UCSD-AML1 (cell line): ENCODE results near the gene NECAB2.
"Not testable (repeated sequence)": the region's sequence is repeated elsewhere in the genome, so short reads cannot be mapped to it uniquely, and the experiment has no call there.

ENCODE experiments used
- DNase-seq: peaks from one replicate; lab custom pipeline; 2025; ENCODE audit not compliant: unreplicated experiment; lab: John Stamatoyannopoulos, UW

The NECAB2 gene

DNA sequence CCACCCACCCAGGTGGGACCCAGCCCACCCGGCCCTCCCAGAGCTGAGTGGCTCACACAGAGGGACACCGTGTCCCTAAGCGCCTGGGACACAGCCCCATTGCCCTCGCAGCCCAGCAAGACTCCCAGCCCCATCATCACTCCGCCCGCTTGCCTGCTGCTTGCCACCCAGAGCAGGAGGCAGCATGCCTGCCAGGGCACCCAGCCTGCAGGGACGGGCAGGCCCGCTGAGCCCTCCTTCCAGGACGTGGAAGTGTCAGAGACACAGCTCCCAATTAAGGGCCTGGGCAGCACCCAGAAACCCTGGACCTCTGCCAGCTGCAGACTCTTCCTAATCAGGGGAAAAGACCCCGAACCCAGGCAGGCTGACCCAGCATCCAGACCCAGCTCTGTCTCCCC is 32.2 kb upstream of the NECAB2 start:
- DNase-seq: no peak

GRCh38 chr16:83936581-83937165 is 31.4 kb upstream of the NECAB2 start:
- DNase-seq: no peak

DNA sequence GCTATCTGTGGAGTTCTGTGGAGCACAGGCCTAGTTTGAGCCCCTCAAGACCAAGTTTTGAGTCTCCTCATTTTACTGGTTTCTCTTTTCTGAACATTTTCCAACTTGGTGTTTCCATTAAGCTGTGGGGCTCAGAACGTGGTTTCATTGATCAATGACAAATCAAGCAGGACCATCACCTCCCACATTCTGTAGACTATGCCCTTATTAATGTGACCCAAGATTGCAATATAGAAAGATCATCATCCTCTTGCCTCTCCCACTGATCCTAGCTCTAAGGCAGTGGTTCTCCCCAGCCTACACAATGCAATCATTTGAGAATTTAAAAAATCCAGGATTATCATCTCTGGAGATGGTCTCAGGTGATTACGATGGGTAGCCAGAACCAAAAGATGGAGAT is 30.8 kb upstream of the NECAB2 start:
- DNase-seq: no peak

DNA sequence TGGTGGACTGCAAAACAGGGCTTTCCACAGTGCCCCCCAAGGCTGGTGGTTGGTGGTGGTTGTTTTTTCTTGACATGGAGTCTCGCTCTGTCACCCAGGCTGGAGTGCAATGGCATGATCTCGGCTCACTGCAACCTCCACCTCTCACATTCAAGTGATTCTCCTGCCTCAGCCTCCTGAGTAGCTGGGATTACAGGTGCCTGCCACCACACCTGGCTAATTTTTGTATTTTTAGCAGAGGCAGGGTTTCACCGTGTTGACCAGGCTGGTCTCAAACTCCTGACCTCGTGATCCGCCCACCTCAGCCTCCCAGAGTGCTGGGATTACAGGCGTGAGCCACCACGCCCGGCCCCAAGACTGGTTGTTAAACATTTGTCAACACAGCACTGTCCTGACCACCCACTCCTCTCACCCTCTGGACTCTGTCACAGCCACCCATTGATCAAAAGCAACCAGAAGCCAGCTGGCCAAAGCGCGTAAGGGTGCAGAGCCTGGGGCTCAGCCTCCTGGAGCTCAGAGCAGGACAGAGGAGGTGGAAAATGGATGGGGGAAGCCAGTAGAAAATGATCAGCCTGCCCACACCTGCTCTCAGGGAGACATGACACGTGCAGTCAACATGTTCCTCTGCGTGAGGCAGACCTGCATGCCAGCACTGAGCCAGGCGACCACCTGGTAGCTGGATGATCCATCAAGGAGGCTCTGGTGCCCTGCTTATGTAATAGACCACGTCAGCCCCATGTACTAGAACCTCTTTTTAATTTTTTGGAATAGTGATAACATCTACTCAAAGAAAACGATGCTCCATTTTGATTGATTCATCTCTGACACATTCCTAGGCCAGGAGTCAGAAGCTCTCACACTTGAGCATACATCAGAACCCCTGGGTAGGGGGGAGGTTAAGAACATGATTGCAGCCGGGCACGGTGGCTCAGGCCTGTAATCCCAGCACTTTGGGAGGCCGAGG is 29.8 kb upstream of the NECAB2 start:
- no peak for DNase-seq

DNA sequence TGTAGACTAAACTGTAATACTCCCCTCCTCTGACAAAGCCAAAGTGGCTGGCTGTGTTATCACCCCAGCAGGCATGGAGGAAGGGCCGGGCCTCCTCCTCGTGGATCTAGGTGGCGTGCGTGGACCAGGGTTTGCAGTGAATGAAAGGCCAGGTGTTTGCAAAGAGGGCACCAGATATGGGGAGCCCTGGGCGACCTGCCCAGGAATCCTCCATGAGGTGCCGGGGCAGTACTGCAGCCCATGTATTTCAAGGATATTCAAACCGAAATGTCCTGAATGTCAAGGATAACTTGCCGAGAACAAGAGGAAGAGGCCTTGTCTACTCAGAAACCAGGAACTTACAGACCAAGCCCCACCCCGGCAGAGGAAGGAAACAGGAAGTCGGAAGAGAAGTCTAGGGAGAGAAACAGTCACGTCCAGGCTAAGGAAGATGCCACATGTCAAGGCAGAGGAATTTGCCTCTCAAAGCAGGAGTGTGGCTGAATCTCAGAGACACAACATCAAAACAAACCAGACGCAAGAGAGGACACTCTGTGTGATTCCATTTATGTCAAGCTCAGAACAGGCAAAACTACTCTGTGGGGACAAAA is 28.7 kb upstream of the NECAB2 start:
- DNase-seq: peak; percentile 44

DNA sequence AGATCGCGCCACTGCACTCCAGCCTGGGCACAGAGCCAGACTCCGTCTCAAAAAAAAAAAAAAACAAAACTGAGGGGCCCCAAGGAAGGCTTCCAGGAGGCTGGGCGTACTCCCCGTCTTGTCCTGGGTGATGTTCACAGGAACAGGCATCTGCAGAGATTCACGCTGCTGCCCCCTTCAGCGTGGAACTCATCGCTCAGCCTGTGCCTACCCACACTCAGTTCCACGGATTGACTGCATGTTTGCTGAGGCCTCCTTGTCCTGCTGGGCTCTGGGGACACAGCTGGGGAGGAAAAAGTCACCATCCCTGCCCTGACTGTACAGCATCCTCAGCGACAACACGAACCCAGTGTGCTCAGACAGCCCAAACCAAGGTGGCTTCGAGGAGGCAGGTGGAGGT is 27.9 kb upstream of the NECAB2 start:
- no peak for DNase-seq

DNA sequence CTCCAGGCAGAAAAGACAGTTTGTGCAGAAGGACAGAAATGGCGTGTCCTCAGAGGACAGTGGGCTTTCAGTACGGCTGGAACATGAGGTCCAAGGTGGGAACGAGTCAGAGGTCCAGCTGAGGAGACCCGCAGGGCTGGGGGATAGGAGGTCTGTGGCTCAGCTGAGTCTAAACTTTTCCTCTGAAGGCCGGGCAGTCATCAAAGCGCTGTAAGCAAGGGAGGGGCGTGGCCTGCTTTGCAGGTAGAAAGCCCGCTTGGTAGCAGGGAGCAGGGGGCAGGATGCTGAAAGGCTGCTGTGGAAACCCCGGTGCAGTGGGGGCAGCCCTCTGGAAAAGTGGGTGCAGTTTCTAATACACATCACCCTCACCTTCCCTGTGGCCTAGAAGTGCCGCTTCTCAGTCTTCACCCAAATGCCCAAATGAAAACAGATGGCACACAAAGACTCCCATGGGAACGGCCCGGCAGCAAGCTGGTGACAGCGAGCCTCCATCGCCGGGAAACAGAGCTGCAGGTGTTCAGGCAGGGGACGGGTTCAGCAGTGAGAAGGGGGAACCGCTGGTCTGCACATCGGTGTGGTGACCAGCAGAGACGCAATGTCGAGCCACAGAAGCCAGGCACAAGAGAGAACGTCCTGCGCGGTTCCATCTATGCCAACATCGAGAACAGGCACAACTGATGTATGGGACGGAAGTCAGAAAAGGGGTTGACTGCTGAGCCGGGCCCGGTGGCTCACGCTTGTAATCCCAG is 27.2 kb upstream of the NECAB2 start:
- no peak for DNase-seq

- DNase-seq: not testable (repeated sequence)
Observed at GRCh38 chr16:83941546-83941945, 26.5 kb upstream of the NECAB2 start.

DNA sequence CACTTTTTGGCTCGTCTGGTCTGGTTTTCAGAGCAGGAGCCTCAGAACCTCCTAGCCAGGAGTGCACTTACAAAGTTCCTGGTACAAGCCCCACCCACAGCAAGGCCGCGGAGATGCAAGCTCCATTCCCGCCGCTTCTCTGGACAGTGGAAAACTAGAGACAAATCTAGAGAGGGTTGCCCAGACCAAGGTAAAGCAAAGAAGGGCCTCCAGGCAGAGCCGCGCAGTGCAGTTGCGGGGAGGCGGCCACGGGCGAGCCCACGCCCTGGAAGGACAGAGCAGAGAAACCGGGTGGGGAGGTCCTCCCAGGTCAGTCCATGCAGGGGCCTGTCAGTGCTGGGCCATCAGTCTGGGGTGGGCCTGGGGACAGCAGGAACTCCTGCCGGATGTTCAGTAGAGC is 26.0 kb upstream of the NECAB2 start:
- no peak for DNase-seq

DNA sequence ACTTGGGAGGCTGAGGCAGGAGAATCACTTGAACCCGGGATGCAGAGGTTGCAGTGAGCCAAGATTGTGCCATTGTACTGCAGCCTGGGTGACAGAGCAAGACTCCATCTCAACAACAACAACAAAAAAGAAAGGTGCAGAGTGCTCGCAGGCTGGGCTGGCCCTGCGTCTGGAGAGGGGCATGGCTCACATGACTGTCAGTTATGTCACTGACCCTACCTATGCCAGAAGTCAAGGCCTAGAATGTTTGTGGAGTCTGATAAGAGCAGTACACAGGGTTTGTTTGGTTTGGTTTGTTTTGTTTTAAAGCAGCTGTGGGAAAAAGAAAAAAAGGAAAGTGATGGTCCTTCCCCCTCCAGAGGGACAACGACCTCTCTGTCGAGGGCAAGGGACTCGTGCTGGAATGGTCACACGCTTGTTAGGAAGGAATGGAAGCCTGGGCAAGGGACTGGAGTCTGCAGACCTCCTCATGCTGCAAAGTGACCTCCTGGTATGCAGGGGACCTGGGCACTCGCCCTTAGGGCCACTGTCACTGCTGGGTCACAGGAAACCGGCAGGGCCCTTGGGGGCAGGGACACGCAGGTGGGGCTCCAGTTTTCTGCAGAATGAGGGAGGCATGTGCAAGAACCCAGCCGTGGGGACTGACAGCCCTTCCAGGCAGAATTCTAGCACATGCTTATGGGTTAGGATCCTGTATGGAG is 25.1 kb upstream of the NECAB2 start:
- DNase-seq: no peak

GRCh38 chr16:83943516-83944050 is 24.5 kb upstream of the NECAB2 start:
- no peak for DNase-seq

GRCh38 chr16:83945587-83945986 is 22.5 kb upstream of the NECAB2 start:
- DNase-seq: no peak

- DNase-seq: no peak
Observed at GRCh38 chr16:83946154-83946780, 21.8 kb upstream of the NECAB2 start.

GRCh38 chr16:83946781-83947566 is 21.1 kb upstream of the NECAB2 start:
- no peak for DNase-seq

DNA sequence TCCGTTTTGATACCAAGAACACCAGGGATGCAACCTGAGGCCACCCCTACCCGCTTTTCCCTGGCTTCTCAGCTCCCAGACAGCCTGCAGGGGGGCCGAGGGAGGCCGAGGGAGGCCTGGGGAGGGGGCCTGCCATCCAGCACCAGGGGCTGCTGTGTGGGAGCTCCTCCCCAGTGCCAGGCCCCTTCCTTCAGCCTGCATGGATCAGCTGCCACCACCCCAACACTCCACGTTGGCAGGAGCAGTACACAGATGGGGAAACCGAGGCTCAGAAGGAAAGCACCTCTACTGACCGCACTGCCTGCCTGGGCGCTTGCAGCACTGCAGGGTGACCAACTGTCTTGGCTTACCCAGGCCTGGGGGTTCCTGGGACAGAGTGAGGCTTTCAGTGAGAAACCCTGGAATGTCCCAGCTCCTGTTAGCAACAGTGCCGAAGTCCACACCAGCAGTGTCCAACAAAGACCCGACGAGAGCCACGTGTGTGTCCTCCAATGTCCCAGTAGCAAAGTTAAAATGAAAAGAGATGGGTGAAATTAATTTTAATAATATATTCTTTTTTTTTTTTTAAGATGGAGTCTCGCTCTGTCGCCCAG is 20.3 kb upstream of the NECAB2 start:
- no peak for DNase-seq

DNA sequence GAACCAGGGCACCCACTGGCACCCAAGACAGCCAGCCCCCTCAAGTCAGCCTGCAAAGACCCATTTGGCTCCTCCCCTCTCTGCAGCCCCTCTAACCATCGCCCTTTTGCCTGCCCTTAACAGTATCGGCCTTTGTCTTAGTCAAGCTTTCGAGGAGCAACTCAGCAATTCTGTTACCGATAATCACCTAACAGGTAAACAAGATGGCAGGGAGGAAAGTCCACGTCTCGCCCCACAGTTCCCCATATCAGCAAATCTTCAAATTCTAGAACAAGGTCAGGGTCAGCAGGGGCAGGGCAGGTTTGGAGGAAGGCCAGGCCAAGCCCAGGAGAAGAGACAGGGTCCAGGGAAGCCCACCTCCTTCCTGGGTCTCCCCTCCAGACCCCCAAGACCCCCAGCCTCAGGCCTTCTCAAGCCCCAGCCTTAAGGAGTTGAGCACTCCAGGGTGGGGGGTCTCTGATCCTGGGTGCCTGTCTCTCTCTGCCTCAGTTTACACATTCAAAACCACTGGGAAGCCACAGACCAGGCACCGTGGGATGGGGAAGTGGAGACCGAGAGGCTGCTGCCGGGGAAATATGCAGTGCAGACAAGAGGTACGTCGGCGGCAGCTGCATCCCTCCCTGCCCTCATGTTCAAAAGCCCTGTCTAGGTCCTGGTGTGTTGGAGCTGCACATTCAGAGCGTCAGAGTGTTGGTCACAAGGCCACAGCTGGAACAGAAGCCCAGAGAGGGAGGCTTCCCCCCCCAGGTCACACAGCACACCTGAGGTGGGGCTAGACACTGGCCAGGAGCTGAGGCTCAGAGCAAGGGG is 18.9 kb upstream of the NECAB2 start:
- DNase-seq: no peak

DNA sequence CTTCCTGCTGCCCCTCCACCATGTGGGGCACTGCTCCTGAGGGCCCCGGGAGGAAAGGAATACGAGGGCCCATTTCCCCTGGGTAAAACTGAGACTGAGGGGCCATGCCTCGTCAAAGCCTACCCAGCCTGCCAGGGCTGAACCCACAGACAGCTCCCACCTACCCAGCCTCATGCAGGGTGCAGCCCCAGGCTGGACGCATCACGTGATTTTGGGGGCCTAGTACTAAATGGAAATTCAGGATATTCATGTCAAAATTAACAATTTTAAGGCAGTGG is 18.4 kb upstream of the NECAB2 start:
- DNase-seq: no peak

GRCh38 chr16:83950862-83951399 is 17.1 kb upstream of the NECAB2 start:
- DNase-seq: not testable (repeated sequence)
